Spleen (tissue), 7 donors: ENCODE results near the gene MAGI2.

Experiments used
- CTCF ChIP-seq, 11 experiments: fragments of 200-600 bp in 7 of 11; fragments of 450-650 bp in 4 of 11; sonication (generic) in 4 of 11; IDR thresholded peaks in 8 of 11; conservative IDR thresholded peaks in 3 of 11; 1 replicate in 7 of 11; 2 replicates in 4 of 11; pipeline versions ENCODE4 v1.4.0 to v1.8.0; 2016 to 2021; ENCODE audit warnings: antibody characterized with exemption in 11 of 11, inconsistent platforms in 4 of 11, mild to moderate bottlenecking in 1 of 11
- POLR2A ChIP-seq, 3 donors: fragments of 450-650 bp; IDR thresholded peaks; one replicate each; pipeline ENCODE4 v1.5.1; 2017; ENCODE audit warnings: antibody characterized with exemption in 3 of 3, mild to moderate bottlenecking in 1 of 3
- donor health status: DM: no; HTN: no; CAD: no; lungs with moderate emphysema.
- donor health status: DM: no; HTN: no; CAD: no.
- donor health status: DM: no; HTN: no; CAD: no.

- TF ChIP-seq POLR2A (IDR thresholded peaks at IDR 0.05) (no peak), CTCF (IDR thresholded peaks at IDR 0.05 in 8 of 11, conservative IDR thresholded peaks at IDR 0.05 in 3 of 11) (no peak)
These were observed 931.5 kb downstream of the MAGI2 start for GRCh38 chr7:78521961-78522360.
